GM23248 (cell line): ENCODE results near the gene BFAR. TPM values are rescaled to one million over a fixed set of nuclear protein-coding genes. Genes with fewer than 3 reads are reported as not detected.

Experiments used
- DNase-seq: peaks from one replicate; pipeline ENCODE4 v3.0.0-alpha.2; 2015
- H2AFZ ChIP-seq: fragments of 200-600 bp; sonication (generic); 2 replicates; pipeline ENCODE4 v1.6.1; 2016; ENCODE audit warnings: antibody characterized with exemption
- H3F3A ChIP-seq: fragments of 200-600 bp; sonication (generic); 2 replicates; pipeline ENCODE4 v1.6.1; 2016; ENCODE audit warnings: mild to moderate bottlenecking, antibody characterized with exemption, mixed run types; ENCODE audit not compliant: insufficient read depth
- H3K27ac ChIP-seq: fragments of 200-600 bp; sonication (generic); 2 replicates; pipeline ENCODE4 v1.5.1; 2016; ENCODE audit warnings: mild to moderate bottlenecking
- H3K27me3 ChIP-seq: fragments of 200-600 bp; sonication (generic); replicated peaks from 2 replicates; pipeline ENCODE4 v1.6.1; 2016; ENCODE audit warnings: mild to moderate bottlenecking; ENCODE audit not compliant: insufficient read depth
- H3K36me3 ChIP-seq: fragments of 200-600 bp; sonication (generic); 2 replicates; pipeline ENCODE4 v1.6.1; 2016; ENCODE audit warnings: low read depth, mild to moderate bottlenecking
- H3K4me1 ChIP-seq: fragments of 200-600 bp; sonication (generic); 2 replicates; pipeline ENCODE4 v1.6.1; 2016; ENCODE audit warnings: mild to moderate bottlenecking; ENCODE audit not compliant: insufficient read depth
- H3K4me2 ChIP-seq: fragments of 200-600 bp; sonication (generic); one replicate; pipeline ENCODE4 v1.6.1; 2016; ENCODE audit warnings: mild to moderate bottlenecking; ENCODE audit not compliant: unreplicated experiment
- H3K4me3 ChIP-seq: fragments of 200-600 bp; sonication (generic); 2 replicates; pipeline ENCODE4 v1.5.1; 2016; ENCODE audit warnings: mild to moderate bottlenecking
- H3K79me2 ChIP-seq: fragments of 200-600 bp; sonication (generic); 2 replicates; pipeline ENCODE4 v1.6.1; 2016; ENCODE audit warnings: mild to moderate bottlenecking; ENCODE audit not compliant: insufficient read depth
- H3K9ac ChIP-seq: fragments of 200-600 bp; sonication (generic); 2 replicates; pipeline ENCODE4 v1.6.1; 2016; ENCODE audit warnings: mild to moderate bottlenecking
- H3K9me2 ChIP-seq: fragments of 200-600 bp; sonication (generic); 2 replicates; pipeline ENCODE4 v1.6.1; 2016; ENCODE audit warnings: mixed run types, mild to moderate bottlenecking, moderate library complexity; ENCODE audit not compliant: insufficient read depth
- H3K9me3 ChIP-seq: fragments of 200-600 bp; sonication (generic); one replicate; pipeline ENCODE4 v1.6.1; 2017; ENCODE audit warnings: low read depth
- H4K20me1 ChIP-seq: fragments of 200-600 bp; sonication (generic); 2 replicates; pipeline ENCODE4 v1.6.0; 2016; ENCODE audit not compliant: insufficient read depth
- EZH2 ChIP-seq: fragments of 200-600 bp; sonication (generic); IDR thresholded peaks from 2 replicates; pipeline ENCODE4 v1.6.1; 2018; ENCODE audit warnings: antibody characterized with exemption, mild to moderate bottlenecking; ENCODE audit not compliant: insufficient read depth, poor library complexity, severe bottlenecking
- EZH2phosphoT487 ChIP-seq: fragments of 200-600 bp; sonication (generic); IDR thresholded peaks from 2 replicates; pipeline ENCODE4 v1.6.1; 2018; ENCODE audit warnings: antibody characterized with exemption, moderate library complexity, mild to moderate bottlenecking, low read depth; ENCODE audit not compliant: insufficient read depth
- WGBS, 2 experiments: methylation state at CpG; one replicate each; pipeline ENCODE4 v1.1.6; 2015 to 2017; ENCODE audit warnings: low lambda C conversion rate in 2 of 2, low coverage in 1 of 2; ENCODE audit errors: missing lambda C conversion rate in 2 of 2; 5-methylcytosine and 5-hydroxymethylcytosine counted together
- in situ Hi-C: fragments of 300-500 bp; cut with MboI; formaldehyde crosslinking; loops from 2 replicates; pipeline ENCODE4 v1.15.0; 2020
- polyA plus RNA-seq: library from polyadenylated mRNA; unstranded; fragments of >200 nt; fragmentation: Nextera tagmentation; extraction: Ambion mirVana; gene quantifications from 2 replicates; pipeline ENCODE4 v1.2.1, GENCODE V29; 2016
- total RNA-seq: library from RNA; depleted of rRNA; stranded (reverse); fragments of >200 nt; shearing (Covaris generic); gene quantifications from 2 replicates; pipeline ENCODE4 v1.2.3, GENCODE V29; 2014

BFAR gene
- total and polyA plus RNA-seq, 2 experiments from 2014 or later = 43.3 to 122 TPM

GRCh38 chr16:14602443-14602963 is 30.2 kb upstream of the BFAR start:
- Histone ChIP-seq H3K79me2 (no peaks in the 10 kb centered on the region), H3K27me3 (no peaks in the 10 kb centered on the region), H3K9me2 (no peaks in the 10 kb centered on the region), H3K4me1 (no peaks in the 10 kb centered on the region), H3K36me3 (peaks cover 38% of the 10 kb centered on the region), H3K9ac (no peak overlapping the region), H3K27ac (no peak overlapping the region), H2AFZ (no peak overlapping the region), H3F3A (no peaks in the 10 kb centered on the region; the same call in 1 of the 2 replicates), H3K4me3 (no peak overlapping the region), H3K4me2 (no peak overlapping the region), H4K20me1 (no peaks in the 10 kb centered on the region), H3K9me3 (no peaks in the 10 kb centered on the region)
- WGBS, 2 experiments = 87 to 93% methylated on average over 6 of the region's 6 CpGs
- in situ Hi-C loops = no loop called here
- DNase-seq = no peak
- no peak for TF ChIP-seq EZH2
- TF ChIP-seq EZH2phosphoT487 = no peak

DNA sequence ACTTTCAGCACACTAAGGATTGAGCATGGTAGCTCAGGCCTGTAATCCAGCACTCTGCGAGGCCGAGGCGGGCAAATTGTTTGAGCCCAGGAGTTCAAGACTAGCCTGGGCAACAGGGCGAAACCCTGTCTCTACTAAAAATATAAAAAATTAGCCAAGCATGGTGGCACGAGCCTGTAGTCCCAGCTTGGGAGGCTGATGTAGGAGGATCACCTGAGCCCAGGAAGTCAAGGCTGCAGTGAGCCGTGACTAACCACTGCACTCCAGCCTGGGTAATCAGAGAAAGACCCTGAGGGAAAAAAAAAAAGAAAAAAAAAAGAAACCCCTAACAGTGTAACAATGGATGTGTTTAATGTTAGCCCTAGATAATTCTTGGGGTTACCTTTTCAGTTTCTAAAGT is 26.6 kb upstream of the BFAR start:
- Histone ChIP-seq H3K36me3 (peaks cover 48% of the 10 kb centered on the region), H3F3A (no peaks in the 10 kb centered on the region; the same call in 1 of the 2 replicates), H3K9ac (no peak overlapping the region), H3K9me2 (no peaks in the 10 kb centered on the region), H3K9me3 (no peaks in the 10 kb centered on the region), H3K4me3 (no peak overlapping the region), H4K20me1 (no peaks in the 10 kb centered on the region), H2AFZ (no peak overlapping the region), H3K27ac (no peak overlapping the region), H3K4me2 (no peak overlapping the region), H3K79me2 (no peaks in the 10 kb centered on the region), H3K4me1 (no peaks in the 10 kb centered on the region), H3K27me3 (no peaks in the 10 kb centered on the region)
- in situ Hi-C loops = no loop called here
- TF ChIP-seq EZH2 = no peak
- no peak for TF ChIP-seq EZH2phosphoT487
- WGBS, 2 experiments = 92 to 93% methylated on average over 6 of the region's 6 CpGs
- DNase-seq = no peak

DNA sequence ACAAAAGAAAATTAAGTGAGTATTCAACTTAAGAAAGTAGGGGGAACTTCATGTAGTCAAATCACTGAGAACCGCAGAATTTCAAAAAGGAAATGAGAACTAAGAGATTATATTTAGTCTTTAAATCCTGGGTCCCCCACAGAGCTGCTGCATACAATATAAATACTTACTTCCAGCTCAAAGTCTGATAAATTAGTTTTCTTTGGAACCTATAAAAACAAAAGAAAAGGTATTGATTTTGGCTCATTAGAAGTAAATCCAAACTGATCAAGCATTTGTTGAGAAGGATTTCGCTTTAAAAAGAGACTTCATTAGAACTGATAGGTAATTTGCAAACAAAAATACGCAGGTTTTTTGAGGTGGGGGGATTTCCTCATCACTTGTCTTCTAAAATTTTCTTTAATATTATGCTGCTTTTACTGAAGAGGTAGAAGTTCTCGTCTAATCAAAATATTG is 24.6 kb upstream of the BFAR start:
- Histone ChIP-seq H2AFZ (no peak overlapping the region), H3K27ac (no peak overlapping the region), H4K20me1 (no peaks in the 10 kb centered on the region), H3K27me3 (no peaks in the 10 kb centered on the region), H3F3A (no peaks in the 10 kb centered on the region; the same call in 1 of the 2 replicates), H3K4me2 (no peak overlapping the region), H3K9me2 (no peaks in the 10 kb centered on the region), H3K9ac (no peak overlapping the region), H3K4me3 (no peak overlapping the region), H3K36me3 (peaks cover 48% of the 10 kb centered on the region), H3K9me3 (no peaks in the 10 kb centered on the region), H3K79me2 (no peaks in the 10 kb centered on the region), H3K4me1 (no peaks in the 10 kb centered on the region)
- TF ChIP-seq EZH2 = no peak
- no peak for TF ChIP-seq EZH2phosphoT487
- DNase-seq = no peak
- WGBS, 2 experiments = 97 to 99% methylated on average over 4 of the region's 4 CpGs
- in situ Hi-C loops = no loop called here

- Histone ChIP-seq H3K9me2 (no peaks in the 10 kb centered on the region), H3K4me2 (no peak overlapping the region), H3K79me2 (no peaks in the 10 kb centered on the region), H2AFZ (no peak overlapping the region), H3K4me1 (no peaks in the 10 kb centered on the region), H4K20me1 (no peaks in the 10 kb centered on the region), H3K4me3 (no peak overlapping the region), H3K27me3 (no peaks in the 10 kb centered on the region), H3K27ac (no peak overlapping the region), H3K9ac (no peak overlapping the region), H3F3A (no peaks in the 10 kb centered on the region; the same call in 1 of the 2 replicates), H3K9me3 (no peaks in the 10 kb centered on the region), H3K36me3 (peaks cover 48% of the 10 kb centered on the region)
- DNase-seq = no peak
- in situ Hi-C loops = no loop called here
- 95 to 98% methylated on average over 6 of the region's 6 CpGs for WGBS, 2 experiments
- no peak for TF ChIP-seq EZH2
- TF ChIP-seq EZH2phosphoT487 = no peak
Observed at GRCh38 chr16:14608604-14609003, 24.1 kb upstream of the BFAR start.

- Histone ChIP-seq H3K9ac (no peak overlapping the region), H3K4me1 (no peaks in the 10 kb centered on the region), H3K4me2 (no peak overlapping the region), H3K27me3 (no peaks in the 10 kb centered on the region), H2AFZ (no peak overlapping the region), H3K79me2 (no peaks in the 10 kb centered on the region), H3K4me3 (no peak overlapping the region), H3F3A (no peaks in the 10 kb centered on the region), H4K20me1 (no peaks in the 10 kb centered on the region), H3K9me3 (no peaks in the 10 kb centered on the region), H3K36me3 (peaks cover 46% of the 10 kb centered on the region), H3K27ac (no peak overlapping the region), H3K9me2 (no peaks in the 10 kb centered on the region)
- TF ChIP-seq EZH2 (no peak), EZH2phosphoT487 (no peak)
- 97 to 99% methylated on average over 6 of the region's 6 CpGs for WGBS, 2 experiments
- DNase-seq = no peak
- in situ Hi-C loops = no loop called here
Observed at GRCh38 chr16:14609716-14610115, 23.0 kb upstream of the BFAR start.
